SU-DHL-6 (cell line): ENCODE results near the gene NACC2.

ENCODE experiments used
- EZH2phosphoT487 ChIP-seq: fragments of 200-600 bp; sonication (generic), shearing (Covaris generic); conservative IDR thresholded peaks from 2 replicates; pipeline ENCODE4 v1.6.1; 2018; ENCODE audit warnings: mild to moderate bottlenecking, antibody characterized with exemption, low read length, moderate library complexity, mixed read lengths
- TF ChIP-seq, protein P1 (sequence below): fragments of 200-600 bp; sonication (generic); IDR thresholded peaks from one replicate; pipeline ENCODE4 v1.5.1; 2017; ENCODE audit warnings: antibody characterized with exemption, mild to moderate bottlenecking, low read length, moderate library complexity; ENCODE audit not compliant: insufficient read depth, poor library complexity, severe bottlenecking

DNA sequence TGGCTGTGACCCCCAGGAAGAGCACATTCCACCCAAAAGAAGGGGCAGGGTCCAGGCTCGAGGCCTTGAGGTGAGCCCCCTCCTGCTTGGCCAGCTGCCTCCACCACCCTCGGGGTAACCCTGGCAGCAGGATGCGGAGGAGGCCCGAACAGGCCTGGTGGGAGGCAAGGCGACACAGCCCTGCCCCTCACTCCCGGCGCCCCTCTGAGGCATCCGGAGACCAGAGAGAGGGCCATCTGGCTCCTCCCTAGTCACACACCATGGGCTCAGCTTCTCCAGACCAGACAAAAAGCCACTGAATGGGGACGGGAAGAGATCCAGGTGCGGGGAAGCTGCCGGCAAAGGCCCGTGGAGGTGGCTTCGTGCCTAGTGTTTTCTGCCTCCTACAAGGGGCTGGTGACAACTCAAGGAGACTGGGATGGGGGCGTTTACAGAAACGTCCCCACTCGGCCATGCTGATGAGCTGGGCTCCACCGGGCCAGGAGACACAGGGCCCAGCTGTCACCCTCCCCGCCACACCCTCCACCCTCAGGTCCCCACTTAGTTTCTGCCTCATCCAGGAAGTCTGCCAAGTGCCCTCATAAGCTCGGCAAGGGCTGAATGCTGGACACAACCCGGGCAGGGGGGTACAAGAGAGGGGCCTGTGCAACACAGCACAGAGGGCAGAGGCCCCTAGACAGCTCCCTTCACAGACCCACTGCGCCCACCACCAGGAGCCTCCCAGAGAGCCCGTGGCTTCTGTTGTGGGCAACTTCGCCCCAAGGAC lies 41.9 kb downstream of the NACC2 start:
- TF ChIP-seq, protein P1, sequence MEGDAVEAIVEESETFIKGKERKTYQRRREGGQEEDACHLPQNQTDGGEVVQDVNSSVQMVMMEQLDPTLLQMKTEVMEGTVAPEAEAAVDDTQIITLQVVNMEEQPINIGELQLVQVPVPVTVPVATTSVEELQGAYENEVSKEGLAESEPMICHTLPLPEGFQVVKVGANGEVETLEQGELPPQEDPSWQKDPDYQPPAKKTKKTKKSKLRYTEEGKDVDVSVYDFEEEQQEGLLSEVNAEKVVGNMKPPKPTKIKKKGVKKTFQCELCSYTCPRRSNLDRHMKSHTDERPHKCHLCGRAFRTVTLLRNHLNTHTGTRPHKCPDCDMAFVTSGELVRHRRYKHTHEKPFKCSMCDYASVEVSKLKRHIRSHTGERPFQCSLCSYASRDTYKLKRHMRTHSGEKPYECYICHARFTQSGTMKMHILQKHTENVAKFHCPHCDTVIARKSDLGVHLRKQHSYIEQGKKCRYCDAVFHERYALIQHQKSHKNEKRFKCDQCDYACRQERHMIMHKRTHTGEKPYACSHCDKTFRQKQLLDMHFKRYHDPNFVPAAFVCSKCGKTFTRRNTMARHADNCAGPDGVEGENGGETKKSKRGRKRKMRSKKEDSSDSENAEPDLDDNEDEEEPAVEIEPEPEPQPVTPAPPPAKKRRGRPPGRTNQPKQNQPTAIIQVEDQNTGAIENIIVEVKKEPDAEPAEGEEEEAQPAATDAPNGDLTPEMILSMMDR = no peak
- TF ChIP-seq EZH2phosphoT487 = no peak
